Measurements from ENCODE around the gene AP4M1. TPM values are rescaled to one million over a fixed set of nuclear protein-coding genes. Genes with fewer than 3 reads are reported as not detected.
"Not testable (repeated sequence)": the region's sequence is repeated elsewhere in the genome, so short reads cannot be mapped to it uniquely, and the experiment has no call there.

The AP4M1 gene
- polyA plus RNA-seq, 3 donors = 32.4 to 36.9 (median 36.5) TPM

DNA sequence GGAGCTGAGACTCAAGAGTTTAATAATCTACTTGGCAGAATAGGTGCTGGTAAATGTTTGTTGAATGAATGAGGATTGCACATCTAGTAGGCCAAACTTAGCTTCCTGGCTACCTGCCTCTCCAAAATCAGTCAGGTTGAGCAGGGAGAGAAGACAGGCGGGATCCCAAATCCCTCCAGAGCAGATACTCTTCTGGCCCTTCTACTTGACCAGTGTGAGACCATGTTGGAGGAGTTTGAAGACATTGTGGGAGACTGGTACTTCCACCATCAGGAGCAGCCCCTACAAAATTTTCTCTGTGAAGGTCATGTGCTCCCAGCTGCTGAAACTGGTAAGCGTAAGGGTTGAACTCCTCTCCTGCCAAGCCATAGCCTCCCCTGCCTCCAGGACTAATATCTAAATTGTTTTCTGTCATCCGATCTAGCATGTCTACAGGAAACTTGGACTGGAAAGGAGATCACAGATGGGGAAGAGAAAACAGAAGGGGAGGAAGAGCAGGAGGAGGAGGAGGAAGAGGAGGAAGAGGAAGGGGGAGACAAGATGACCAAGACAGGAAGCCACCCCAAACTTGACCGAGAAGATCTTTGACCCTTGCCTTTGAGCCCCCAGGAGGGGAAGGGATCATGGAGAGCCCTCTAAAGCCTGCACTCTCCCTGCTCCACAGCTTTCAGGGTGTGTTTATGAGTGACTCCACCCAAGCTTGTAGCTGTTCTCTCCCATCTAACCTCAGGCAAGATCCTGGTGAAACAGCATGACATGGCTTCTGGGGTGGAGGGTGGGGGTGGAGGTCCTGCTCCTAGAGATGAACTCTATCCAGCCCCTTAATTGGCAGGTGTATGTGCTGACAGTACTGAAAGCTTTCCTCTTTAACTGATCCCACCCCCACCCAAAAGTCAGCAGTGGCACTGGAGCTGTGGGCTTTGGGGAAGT, 23.1 kb downstream of the AP4M1 start:
- no peak for DNase-seq (ENCODE audit: extremely low read depth in 1 of 11, low read depth in 9 of 11, low spot score in 4 of 11)

DNA sequence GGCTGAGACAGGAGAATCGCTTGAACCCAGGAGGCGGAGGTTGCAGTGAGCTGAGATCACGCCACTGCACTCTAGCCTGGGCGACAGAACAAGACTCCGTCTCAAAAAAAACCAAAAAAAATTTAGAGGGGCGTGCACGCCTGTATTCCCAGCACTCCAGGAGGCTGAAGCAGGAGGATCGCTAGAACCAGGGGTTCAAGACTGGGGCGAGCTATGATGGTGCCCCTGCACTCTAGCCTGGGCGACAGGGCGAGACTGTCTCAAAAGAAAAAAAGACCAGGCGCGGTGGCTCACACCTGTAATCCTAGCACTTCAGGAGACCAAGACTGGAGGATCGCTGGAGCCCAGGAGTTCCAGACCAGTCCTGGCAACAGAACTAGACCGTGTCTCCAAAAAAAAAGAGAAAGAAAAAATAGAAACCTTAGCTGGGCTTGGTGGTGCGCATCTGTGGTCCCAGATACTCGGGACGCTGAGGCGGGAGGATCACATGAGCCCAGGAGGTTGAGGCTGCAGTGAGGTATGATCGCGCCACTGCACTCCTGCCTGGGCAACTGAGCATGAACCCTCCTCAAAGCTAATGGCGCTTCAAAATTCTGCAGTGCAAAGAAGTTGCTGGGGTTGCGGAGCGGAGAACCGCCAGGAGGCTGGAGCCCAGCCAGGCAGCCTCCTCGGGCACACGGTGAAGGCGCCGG, 24.9 kb downstream of the AP4M1 start:
- peak in 1 of 11 donors; percentile 30 for DNase-seq (ENCODE audit: extremely low read depth in 1 of 11, low read depth in 9 of 11, low spot score in 4 of 11)

DNA sequence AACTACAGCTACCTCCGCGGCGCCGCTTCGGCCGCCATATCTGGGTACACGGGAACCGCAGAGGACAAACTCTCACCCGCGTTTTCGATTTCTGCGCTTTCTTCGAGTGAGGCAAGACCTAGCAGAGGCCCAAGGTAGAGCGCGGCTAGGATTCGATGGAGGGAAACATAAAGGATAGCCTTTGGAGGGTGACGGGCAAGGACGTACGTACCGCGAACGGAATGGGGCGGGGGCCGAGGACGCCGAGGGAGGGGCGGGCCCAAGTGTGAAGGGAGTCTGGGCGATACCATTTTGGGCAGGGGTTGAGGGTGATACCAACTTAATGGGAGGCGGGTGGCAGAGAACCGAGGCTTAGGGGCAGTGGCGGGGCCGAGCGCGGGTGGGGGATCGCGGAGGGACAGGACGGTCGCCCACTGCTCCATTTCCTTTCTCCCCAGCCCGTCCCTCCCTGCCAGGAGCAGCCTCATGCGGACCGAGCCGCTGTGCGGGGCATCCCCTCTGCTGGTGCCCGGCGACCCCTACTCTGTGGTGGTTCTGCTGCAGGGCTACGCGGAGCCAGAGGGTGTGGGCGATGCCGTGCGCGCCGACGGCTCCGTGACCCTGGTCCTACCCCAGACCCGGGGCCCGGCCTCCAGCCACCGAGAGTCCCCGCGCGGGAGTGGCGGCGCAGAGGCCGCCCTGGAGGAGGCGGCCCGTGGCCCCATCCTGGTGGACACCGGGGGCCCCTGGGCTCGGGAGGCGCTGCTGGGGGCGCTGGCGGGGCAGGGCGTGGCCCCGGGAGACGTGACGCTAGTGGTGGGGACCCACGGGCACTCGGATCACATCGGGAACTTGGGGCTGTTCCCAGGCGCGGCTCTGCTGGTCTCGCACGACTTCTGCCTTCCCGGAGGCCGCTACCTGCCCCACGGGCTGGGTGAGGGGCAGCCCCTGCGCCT, 25.8 kb downstream of the AP4M1 start, which contains the start of gene MBLAC1:
Gene MBLAC1, plus strand, starts transcription at position 37 of the 935 bp plus-strand sequence. Its CDS starts 429 bp downstream, at position 466.
- DNase-seq (ENCODE audit: extremely low read depth in 1 of 11, low read depth in 9 of 11, low spot score in 4 of 11) = peak; percentile 84 to 95 (median 92)

DNA sequence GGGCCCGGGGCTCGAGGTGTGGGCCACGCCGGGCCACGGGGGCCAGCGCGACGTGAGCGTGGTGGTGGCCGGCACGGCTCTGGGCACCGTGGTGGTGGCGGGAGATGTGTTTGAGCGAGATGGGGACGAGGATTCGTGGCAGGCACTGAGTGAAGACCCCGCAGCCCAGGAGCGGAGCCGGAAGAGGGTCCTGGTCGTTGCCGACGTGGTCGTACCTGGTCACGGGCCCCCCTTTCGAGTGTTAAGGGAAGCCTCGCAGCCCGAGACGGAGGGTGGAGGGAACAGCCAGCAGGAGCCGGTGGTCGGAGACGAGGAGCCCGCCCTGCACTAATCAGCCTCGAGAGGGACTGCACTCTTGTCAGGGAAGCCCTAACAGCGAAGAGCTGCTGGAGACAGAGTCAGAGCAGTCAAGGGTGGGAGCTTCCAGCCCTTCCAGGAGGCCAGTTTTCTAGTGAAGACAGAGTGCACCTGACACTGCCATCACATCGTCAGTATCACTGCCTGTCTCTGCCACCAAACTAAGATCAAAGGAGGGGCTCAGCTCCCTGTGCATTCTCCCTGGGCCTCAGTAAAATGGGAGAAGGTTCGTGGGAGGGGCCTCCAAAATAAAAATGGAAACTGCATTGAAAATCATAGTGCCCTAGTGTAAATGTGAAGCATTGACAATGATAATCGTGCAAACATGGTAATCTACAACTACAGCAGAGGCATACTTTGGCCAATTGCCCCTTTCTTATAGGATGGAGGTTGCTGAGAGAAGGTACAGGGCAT, 26.6 kb downstream of the AP4M1 start:
- DNase-seq (ENCODE audit: extremely low read depth in 1 of 11, low read depth in 9 of 11, low spot score in 4 of 11) = no peak

DNA sequence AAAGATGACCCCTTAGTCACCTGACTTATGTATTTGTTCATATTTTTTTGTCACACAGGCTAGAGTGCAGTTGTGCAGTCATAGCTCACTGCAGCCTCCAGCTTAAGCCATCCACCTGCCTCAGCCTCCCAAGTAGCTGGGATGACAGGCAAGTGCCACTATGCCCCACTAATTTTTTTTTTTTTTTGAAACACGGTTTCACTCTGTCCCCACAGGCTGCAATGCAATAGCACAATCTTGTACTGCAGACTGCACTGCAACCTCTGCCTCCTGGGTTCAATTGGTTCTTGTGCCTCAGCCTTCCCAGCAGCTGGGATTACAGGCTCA, 27.2 kb downstream of the AP4M1 start:
- DNase-seq (ENCODE audit: extremely low read depth in 1 of 11, low read depth in 9 of 11, low spot score in 4 of 11) = no peak

DNA sequence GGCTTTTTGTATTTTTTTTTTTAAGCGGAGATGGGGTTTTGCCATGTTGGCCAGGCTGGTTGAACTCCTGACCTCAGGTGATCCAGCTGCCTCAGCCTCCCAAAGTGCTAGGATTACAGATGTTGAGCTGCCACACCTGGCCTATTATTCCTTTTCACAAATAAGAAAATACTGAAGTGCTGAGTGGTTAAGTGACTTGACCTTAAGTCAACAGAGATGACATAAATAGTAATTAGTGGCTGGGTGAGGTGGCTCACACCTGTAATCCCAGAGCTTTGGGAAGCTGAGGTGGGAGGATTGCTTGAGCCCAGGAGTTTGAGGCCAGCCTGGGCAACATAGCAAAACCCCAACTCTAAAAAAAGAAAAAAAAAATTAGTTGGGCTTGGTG, 28.8 kb downstream of the AP4M1 start:
- not testable (repeated sequence) for DNase-seq (ENCODE audit: extremely low read depth in 1 of 11, low read depth in 9 of 11, low spot score in 4 of 11)

DNA sequence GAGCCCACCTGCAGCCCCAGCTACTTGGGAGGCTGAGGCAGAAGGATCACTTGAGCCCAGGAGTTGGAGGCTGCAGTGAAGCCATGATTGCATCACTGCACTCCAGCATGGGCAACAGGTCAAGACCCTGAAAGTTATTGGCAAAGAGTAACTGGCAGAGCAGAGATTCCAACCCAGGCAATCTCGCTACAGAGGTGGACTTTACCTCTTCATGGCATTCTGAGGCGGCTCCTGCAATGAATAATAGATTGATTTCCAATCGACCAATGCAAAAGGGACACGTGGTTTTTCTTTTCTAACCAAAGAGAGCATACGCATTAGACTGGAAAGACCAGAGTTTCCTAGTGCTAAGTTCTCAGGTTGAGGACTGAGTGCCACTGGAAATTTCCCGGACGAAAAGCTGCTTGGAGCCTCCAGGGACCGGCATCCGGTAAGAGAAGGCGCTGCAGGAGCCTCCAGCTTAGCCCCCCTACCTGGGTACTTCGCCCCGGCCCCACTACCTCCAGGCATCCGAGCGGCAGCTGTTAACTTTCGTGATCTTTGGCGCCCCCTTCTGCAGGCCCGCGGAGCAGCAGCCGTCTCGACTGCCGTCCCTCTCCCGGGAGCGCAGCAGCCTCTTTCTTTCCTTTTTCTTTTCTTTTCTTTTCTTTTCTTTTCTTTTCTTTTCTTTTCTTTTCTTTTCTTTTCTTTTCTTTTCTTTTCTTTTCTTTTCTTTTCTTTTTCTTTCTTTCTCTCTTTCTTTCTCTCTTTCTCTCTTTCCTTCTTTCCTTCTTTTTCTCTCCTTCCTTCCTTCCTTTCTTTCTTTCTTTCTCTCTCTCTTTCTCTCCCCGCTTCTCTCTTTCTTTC, 29.4 kb downstream of the AP4M1 start:
- DNase-seq (ENCODE audit: extremely low read depth in 1 of 11, low read depth in 9 of 11, low spot score in 4 of 11) = peak in 5 of 11 donors; percentile 57 to 69 (median 66)

DNA sequence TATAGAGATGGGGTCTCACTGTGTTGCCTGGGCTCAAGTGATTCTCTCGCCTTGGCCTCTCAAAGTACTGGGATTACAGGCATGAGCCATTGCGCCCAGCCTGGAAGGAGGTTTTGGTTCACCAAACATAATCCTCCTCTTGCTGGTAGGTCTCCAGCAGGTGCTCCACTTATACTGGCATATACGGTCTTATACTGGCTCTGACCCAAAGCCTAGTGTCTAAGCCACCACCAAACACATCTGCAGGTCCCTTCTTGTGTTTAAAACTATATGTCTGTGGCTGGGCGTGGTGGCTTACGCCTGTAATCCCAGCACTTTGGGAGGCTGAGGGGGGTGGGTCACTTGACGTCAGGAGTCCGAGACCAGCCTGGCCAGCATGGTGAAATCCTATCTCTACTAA, 30.7 kb downstream of the AP4M1 start:
- DNase-seq (ENCODE audit: extremely low read depth in 1 of 11, low read depth in 9 of 11, low spot score in 4 of 11) = no peak

DNA sequence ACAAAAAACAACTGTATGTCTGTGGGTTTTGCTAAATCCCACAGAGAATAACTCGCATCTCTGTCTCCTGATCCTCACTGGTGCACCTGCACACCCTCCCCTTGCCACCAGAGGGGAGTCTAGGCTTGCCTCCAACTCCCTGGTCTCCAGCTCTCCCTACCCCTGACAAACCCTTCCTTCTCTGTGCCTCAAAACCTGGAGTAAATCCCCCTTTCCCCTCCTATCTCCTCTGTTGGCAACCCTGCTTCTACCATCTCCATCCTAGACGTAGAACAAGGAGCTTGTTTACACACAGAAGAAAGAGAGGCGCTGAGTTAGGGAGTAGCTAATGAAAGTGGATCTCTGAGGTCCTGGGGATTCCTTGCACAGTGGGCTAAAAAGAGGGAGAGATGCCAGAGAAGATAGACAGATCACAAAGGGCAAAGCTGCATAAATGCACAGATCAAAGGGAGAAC, 31.3 kb downstream of the AP4M1 start:
- peak in 1 of 11 donors; percentile 36 for DNase-seq (ENCODE audit: extremely low read depth in 1 of 11, low read depth in 9 of 11, low spot score in 4 of 11)

DNA sequence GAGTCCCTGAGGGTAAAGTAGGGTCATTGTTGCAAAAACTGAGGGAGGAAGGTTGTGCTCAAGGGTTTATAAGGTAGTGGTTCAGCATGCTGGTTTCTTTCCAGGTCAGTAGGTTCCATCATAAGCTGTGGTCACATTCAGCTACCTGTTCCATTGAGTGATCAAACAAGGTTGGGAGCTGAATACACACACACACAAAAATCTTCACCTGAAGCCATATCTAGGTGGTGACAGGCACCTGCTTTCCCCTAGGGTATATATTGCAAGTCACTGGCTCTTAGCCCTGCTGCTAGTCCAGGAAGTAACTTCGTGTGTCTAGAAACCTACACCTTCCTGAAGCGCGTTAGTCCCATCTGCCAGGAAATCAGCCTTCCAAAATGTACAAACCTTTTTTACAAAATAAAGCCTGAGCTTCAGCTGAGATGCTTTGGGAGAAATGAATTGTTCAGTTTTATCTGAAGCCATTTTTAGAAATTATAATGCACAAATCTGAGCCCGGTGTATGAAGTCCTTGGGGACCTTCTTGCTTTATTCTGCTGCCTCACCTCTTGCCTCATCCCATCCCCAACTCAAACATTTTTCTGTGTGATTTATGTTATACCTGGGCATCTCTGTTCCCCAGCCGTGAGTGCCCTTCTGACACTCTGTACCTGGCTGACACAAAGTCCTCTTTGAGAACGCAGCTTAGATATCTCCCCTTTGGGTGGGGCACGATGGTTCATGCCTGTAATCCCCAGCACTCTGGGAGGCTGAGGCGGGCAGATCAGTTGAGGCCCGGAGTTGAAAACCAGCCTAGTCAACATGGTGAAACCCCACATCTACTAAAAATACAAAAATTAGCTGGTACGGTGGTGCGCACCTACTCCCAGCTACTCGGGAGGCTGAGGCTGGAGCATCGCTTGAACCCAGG, 36.7 kb downstream of the AP4M1 start:
- no peak for DNase-seq (ENCODE audit: extremely low read depth in 1 of 11, low read depth in 9 of 11, low spot score in 4 of 11)

DNA sequence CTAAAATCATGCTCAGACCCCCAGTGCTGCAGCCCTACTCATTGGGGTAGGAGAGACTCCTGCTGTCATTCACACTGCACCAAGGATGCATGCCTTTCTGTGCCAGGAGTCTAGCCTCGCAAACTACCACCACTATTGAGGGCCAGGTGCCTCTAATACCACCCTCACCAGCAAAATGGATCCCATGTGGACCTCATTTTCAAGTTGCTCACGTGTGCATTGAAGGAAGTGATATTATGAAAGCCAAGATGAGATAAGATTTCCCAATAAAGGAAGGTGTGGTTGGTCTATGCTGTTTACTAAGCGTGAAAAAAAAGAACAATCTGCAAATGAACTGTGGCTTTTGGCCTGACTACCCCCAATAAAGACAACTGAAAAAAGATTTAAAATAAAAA, 40.1 kb downstream of the AP4M1 start:
- DNase-seq (ENCODE audit: extremely low read depth in 1 of 11, low read depth in 9 of 11, low spot score in 4 of 11) = no peak

DNA sequence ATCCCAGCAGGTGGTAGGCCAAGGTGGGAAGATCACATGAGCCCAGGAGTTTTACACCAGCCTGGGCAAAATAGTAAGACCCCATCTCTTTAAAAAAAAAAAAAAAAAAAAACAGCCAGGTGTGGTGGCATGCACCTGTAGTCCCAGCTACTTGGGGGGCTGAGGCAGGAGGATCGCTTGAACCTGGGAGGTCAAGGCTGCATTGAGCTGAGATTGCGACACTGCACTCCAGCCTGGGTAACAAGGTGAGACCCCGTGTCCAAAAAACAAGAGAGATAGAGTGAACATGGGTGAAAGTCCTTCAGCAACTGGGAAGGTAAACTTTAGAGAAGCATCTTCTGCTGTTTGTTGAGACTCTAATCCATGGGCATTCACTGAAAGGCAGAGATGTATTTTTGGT, 41.0 kb downstream of the AP4M1 start:
- DNase-seq (ENCODE audit: extremely low read depth in 1 of 11, low read depth in 9 of 11, low spot score in 4 of 11) = no peak

DNA sequence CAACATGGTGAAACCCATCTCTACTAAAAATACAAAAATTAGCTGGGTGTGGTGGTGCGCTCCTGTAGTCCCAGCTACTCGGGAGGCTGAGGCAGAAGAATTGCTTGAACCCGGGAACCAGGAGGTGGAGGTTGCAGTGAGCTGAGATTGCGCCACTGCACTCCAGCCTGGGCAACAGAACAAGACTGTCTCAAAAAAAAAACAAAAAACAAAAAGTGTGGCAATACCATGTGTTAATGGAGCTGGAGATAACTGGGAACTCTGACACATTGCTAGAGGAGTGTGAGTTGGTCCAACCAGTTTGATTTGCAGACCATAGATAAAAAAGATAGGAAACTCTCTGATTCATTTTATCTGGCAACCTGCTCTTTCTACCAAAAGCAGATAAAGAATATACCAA, 44.9 kb downstream of the AP4M1 start:
- not testable (repeated sequence) for DNase-seq (ENCODE audit: extremely low read depth in 1 of 11, low read depth in 9 of 11, low spot score in 4 of 11)

DNA sequence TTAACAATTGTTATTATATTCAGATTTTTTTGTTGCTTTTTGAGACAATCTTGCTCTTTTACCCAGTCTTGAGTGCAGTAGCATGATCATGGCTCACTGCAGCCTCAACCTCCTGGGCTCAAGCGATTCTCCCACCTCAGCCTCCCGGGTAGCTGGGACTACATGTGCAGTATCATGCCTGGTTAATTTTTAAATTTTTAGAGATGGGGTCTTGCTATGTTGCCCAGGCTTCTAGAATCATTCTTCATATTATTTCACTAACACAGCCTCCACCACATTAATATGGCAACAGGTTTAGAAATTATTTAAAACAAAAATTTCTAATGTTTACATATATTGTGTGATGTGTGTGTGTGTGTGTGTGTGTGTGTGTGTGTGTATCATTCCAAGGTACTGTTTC, 45.8 kb downstream of the AP4M1 start:
- DNase-seq (ENCODE audit: extremely low read depth in 1 of 11, low read depth in 9 of 11, low spot score in 4 of 11) = no peak

DNA sequence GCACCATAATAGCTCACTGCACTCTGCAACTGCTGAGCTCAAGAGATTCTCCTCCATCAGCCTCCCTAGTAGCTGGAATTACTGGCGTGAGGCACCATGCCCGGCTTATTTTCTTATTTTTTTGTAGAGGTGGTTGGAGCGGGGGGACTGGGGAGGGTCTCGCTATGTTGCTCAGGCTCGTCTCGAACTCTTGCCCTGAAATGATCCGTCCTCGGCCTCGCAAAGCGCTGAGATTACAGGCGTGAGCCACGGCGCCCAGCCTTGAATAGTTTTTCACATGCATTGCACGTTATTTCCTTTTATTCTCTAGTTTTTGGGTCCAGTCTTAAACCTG, 46.7 kb downstream of the AP4M1 start:
- no peak for DNase-seq (ENCODE audit: extremely low read depth in 1 of 11, low read depth in 9 of 11, low spot score in 4 of 11)

DNA sequence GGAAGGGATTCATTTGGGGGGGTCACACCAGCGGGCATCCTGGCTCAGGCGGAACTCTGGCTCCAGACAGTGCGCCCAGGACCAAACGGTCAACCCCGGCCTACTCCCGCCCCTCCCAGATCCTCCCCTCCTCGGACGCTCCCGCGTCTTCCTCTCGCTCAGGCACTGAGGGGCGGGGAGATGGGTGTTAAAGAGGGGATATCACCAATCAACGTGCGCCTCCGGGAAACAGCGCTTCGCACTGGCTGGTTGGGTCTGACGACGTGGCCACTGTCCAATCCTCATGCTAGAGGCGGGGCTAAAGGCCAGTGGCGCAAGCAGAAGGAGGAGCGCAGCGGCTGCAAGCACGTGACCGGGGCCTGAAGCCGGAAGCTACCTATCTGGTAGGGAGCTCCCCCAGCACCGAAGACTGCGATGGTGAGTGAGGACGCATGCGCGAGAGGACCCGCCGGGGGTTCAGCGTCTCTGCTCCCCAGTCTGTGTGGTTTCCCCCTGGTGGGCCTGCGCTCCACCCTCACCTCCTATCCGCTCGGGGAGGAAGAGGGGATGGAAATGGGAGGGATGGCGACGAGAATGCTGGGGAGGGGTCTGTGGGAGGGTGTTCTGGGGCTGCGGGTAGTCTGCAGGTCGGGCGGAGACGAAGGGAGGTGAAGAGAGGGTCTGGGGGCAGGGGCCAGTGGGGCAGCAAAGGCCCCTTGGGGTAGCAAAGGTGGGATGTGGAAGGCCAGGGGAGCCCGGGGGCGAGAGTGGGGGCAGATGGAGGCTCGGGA, 47.3 kb downstream of the AP4M1 start, which contains the start of gene LAMTOR4:
Gene LAMTOR4, plus strand, starts transcription at position 360 of the 770 bp plus-strand sequence. Its CDS starts 55 bp downstream, at position 415.
- peak; percentile 91 to 99 (median 97) for DNase-seq (ENCODE audit: extremely low read depth in 1 of 11, low read depth in 9 of 11, low spot score in 4 of 11)
